Stimulated activated naive CD4-positive, alpha-beta T cell (primary cell): Measurements from ENCODE around the gene AKR7A2.
A peak's percentile ranks its signal among the peaks of the same experiment; 100 is the strongest.
"Not testable (repeated sequence)": the region's sequence is repeated elsewhere in the genome, so short reads cannot be mapped to it uniquely, and the experiment has no call there.

Source experiments
- DNase-seq, 6 experiments: peaks; one replicate each; lab custom pipeline; 2025; lab: John Stamatoyannopoulos, UW

Gene AKR7A2

GRCh38 chr1:19307794-19308508, 4.0 kb downstream of the AKR7A2 start:
- no peak for DNase-seq

GRCh38 chr1:19306941-19307340, 5.0 kb downstream of the AKR7A2 start:
- DNase-seq, result no peak

GRCh38 chr1:19305880-19306279, 6.1 kb downstream of the AKR7A2 start:
- DNase-seq, result no peak

- not testable (repeated sequence) for DNase-seq
These were observed 7.9 kb downstream of the AKR7A2 start for GRCh38 chr1:19304081-19304480.

- no peak for DNase-seq
These were observed 11.7 kb downstream of the AKR7A2 start for GRCh38 chr1:19300211-19300610.

GRCh38 chr1:19294638-19295037, 17.3 kb downstream of the AKR7A2 start:
- DNase-seq, result no peak

- no peak for DNase-seq
These were observed 22.7 kb downstream of the AKR7A2 start for GRCh38 chr1:19289244-19289643.

GRCh38 chr1:19288324-19289241, 23.4 kb downstream of the AKR7A2 start, which contains the start of gene AKR7A3:
TSS of gene AKR7A3 (minus strand) at chr1:19288770. CDS start at chr1:19288709, 61 bp downstream.
- peak; percentile 4 to 41 (median 24) for DNase-seq

- no peak for DNase-seq
These were observed 24.3 kb downstream of the AKR7A2 start for GRCh38 chr1:19287436-19288185.

- not testable (repeated sequence) for DNase-seq
These were observed 26.1 kb downstream of the AKR7A2 start for GRCh38 chr1:19285807-19286206.

- not testable (repeated sequence) for DNase-seq
These were observed 26.6 kb downstream of the AKR7A2 start for GRCh38 chr1:19285366-19285765.

- DNase-seq, result no peak
These were observed 27.1 kb downstream of the AKR7A2 start for GRCh38 chr1:19284881-19285280.

GRCh38 chr1:19283891-19284290, 28.1 kb downstream of the AKR7A2 start:
- DNase-seq, result no peak

GRCh38 chr1:19274636-19275035, 37.3 kb downstream of the AKR7A2 start:
- DNase-seq, result no peak

- DNase-seq, result not testable (repeated sequence)
These were observed 38.0 kb downstream of the AKR7A2 start for GRCh38 chr1:19273844-19274531.

GRCh38 chr1:19273106-19273843, 38.7 kb downstream of the AKR7A2 start:
- DNase-seq, result no peak

- no peak for DNase-seq
These were observed 39.9 kb downstream of the AKR7A2 start for GRCh38 chr1:19272064-19272463.

- not testable (repeated sequence) for DNase-seq
These were observed 41.6 kb downstream of the AKR7A2 start for GRCh38 chr1:19270343-19270730.

GRCh38 chr1:19269427-19270342, 42.3 kb downstream of the AKR7A2 start:
- DNase-seq, result not testable (repeated sequence)

GRCh38 chr1:19268445-19268844, 43.5 kb downstream of the AKR7A2 start:
- DNase-seq, result no peak
